ENCODE data around the gene NHERF1.

DNA sequence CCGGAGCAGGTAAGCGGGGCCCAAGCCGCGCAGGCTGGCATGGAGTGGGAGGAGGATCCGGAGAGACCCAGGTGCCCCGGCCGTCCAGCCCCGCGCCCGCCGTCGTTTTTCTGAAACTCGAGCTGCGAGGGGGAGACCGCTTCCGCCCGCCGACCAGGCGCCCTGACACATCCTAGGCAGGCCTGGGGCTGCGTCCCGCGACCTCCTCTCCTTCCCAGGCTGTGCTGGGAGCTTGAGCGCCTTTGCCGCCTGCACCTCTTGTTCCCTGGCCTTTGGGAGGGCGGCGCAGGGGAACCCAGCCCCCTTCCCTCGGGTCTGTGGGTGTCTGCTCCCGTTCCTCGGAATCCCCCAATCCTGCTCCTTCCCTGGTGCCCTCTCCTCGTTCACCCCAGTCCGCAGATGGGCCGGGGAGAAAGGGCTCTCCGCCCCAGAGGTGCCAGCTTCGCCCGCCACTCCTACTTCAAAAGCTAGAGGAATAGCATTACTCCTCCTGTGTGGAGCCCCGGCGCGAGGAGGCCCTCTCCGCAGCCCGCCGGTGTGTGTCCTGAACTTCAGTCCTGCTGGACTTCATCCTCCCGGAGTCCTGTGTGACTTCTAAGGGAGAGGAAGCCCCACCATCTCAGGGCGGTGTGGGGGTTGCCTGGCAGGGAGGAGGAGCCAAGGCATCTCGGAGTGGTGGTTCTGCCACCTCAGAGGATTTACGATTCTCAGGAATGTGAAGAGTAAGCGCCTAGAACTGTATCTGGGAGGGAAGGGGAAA is 1.0 kb downstream of the NHERF1 start:
- TF ChIP-seq, protein P1, sequence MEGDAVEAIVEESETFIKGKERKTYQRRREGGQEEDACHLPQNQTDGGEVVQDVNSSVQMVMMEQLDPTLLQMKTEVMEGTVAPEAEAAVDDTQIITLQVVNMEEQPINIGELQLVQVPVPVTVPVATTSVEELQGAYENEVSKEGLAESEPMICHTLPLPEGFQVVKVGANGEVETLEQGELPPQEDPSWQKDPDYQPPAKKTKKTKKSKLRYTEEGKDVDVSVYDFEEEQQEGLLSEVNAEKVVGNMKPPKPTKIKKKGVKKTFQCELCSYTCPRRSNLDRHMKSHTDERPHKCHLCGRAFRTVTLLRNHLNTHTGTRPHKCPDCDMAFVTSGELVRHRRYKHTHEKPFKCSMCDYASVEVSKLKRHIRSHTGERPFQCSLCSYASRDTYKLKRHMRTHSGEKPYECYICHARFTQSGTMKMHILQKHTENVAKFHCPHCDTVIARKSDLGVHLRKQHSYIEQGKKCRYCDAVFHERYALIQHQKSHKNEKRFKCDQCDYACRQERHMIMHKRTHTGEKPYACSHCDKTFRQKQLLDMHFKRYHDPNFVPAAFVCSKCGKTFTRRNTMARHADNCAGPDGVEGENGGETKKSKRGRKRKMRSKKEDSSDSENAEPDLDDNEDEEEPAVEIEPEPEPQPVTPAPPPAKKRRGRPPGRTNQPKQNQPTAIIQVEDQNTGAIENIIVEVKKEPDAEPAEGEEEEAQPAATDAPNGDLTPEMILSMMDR (optimal IDR thresholded peaks at IDR 0.05 in 1 of 3, IDR thresholded peaks at IDR 0.05 in 1 of 3, conservative IDR thresholded peaks at IDR 0.05 in 1 of 3; ENCODE audit: extremely low read depth in 1 of 3, insufficient read depth in 2 of 3, low read length in 3 of 3): no peak
- TF ChIP-seq EZH2 (IDR thresholded peaks at IDR 0.05; ENCODE audit: low read length): no peak
